SK-N-SH treated with all-trans-retinoic acid at 6 μM for 48 hours (cell line): ENCODE measurements around the gene RBM6.

Source experiments
- ARNTL ChIP-seq: fragments of 450-650 bp; formaldehyde crosslinking; IDR thresholded peaks from 2 replicates; pipeline ENCODE4 v1.5.0; 2020; ENCODE audit warnings: low read depth, mild to moderate bottlenecking, moderate library complexity, borderline replicate concordance
- BACH2 ChIP-seq: fragments of 250-450 bp; sonication (Bioruptor Pico); IDR thresholded peaks from 2 replicates; pipeline ENCODE4 v1.9.0; 2021; ENCODE audit warnings: mild to moderate bottlenecking, borderline replicate concordance
- ESRRG ChIP-seq: fragments of 250-450 bp; sonication (Bioruptor Pico); IDR thresholded peaks from 2 replicates; pipeline ENCODE4 v1.6.1; 2021; ENCODE audit warnings: mild to moderate bottlenecking
- GLIS3 ChIP-seq: fragments of 250-450 bp; sonication (Bioruptor Pico); IDR thresholded peaks from 2 replicates; pipeline ENCODE4 v1.5.0; 2020; ENCODE audit warnings: mild to moderate bottlenecking, moderate library complexity
- PATZ1 ChIP-seq: fragments of 250-450 bp; sonication (Bioruptor Pico); IDR thresholded peaks from 2 replicates; pipeline ENCODE4 v1.8.0; 2020; ENCODE audit warnings: mild to moderate bottlenecking, moderate library complexity, borderline replicate concordance
- POU6F1 ChIP-seq: fragments of 250-450 bp; sonication (Bioruptor Pico); IDR thresholded peaks from 2 replicates; pipeline ENCODE4 v1.8.0; 2021; ENCODE audit warnings: low read depth, mild to moderate bottlenecking, moderate library complexity, borderline replicate concordance
- RARB ChIP-seq: fragments of 250-450 bp; sonication (Bioruptor Pico); IDR thresholded peaks from 2 replicates; pipeline ENCODE4 v1.8.0; 2021; ENCODE audit warnings: mild to moderate bottlenecking, moderate library complexity
- TCF4 ChIP-seq: fragments of 250-450 bp; sonication (Bioruptor Pico); IDR thresholded peaks from 2 replicates; pipeline ENCODE4 v1.8.0; 2021; ENCODE audit warnings: mild to moderate bottlenecking, moderate library complexity, borderline replicate concordance
- ZC3H10 ChIP-seq: fragments of 250-450 bp; sonication (Bioruptor Pico); IDR thresholded peaks from 2 replicates; pipeline ENCODE4 v1.5.1; 2021; ENCODE audit warnings: mild to moderate bottlenecking, moderate library complexity
- ZFP30 ChIP-seq: fragments of 450-650 bp; formaldehyde crosslinking; IDR thresholded peaks from 2 replicates; pipeline ENCODE4 v1.5.0; 2022; ENCODE audit warnings: mild to moderate bottlenecking, moderate library complexity

GRCh38 chr3:50078091-50078490 is 138.1 kb downstream of the RBM6 start:
- TF ChIP-seq ZFP30 (no peak), RARB (no peak), PATZ1 (CRISPR knock-in tag) (no peak), POU6F1 (CRISPR knock-in tag) (no peak), BACH2 (CRISPR knock-in tag) (no peak), TCF4 (CRISPR knock-in tag) (no peak), ZC3H10 (no peak), ARNTL (CRISPR knock-in tag) (no peak), GLIS3 (no peak), ESRRG (CRISPR knock-in tag) (no peak)
